Ovary (tissue), 3 donors: ENCODE data around the gene KCNIP4.

Source experiments
- CTCF ChIP-seq, 3 donors: fragments of 450-650 bp in 2 of 3; fragments of 200-600 bp in 1 of 3; IDR thresholded peaks; one replicate each; pipeline versions ENCODE4 v1.5.1 to v1.8.0; 2016 to 2022; ENCODE audit warnings: antibody characterized with exemption in 3 of 3, mild to moderate bottlenecking in 1 of 3
- POLR2A ChIP-seq: fragments of 450-650 bp; IDR thresholded peaks from one replicate; pipeline ENCODE4 v1.6.1; 2017; ENCODE audit warnings: antibody characterized with exemption, mild to moderate bottlenecking, moderate library complexity
- donor health status: DM: no; HTN: no; CAD: no.

- no peak for TF ChIP-seq CTCF (IDR thresholded peaks at IDR 0.05)
- no peak for TF ChIP-seq POLR2A
Observed at GRCh38 chr4:21749924-21750323, 198.6 kb downstream of the KCNIP4 start.
